Tibial nerve (tissue), 4 donors: ENCODE data around the gene LEFTY2. TPM values are rescaled to one million over a fixed set of nuclear protein-coding genes. Genes with fewer than 3 reads are reported as not detected.

Experiments used
- DNase-seq, 2 donors: peaks; one replicate each; pipeline ENCODE4 v3.0.0-alpha.2; 2019; ENCODE audit warnings: low spot score in 2 of 2
- H3K27ac ChIP-seq, 4 donors: fragments of 200-600 bp; sonication (generic) in 3 of 4; one replicate each; pipeline ENCODE4 v1.5.1; 2017 to 2019; ENCODE audit warnings: mild to moderate bottlenecking in 1 of 4
- H3K27me3 ChIP-seq, 2 donors: fragments of 200-600 bp; sonication (generic) in 1 of 2; one replicate each; pipeline versions ENCODE4 v1.5.1 to v1.6.0; 2017 to 2019
- H3K36me3 ChIP-seq, 3 donors: fragments of 200-600 bp; sonication (generic); one replicate each; pipeline ENCODE4 v1.5.1; 2018 to 2019
- H3K4me1 ChIP-seq, 4 donors: fragments of 200-600 bp; sonication (generic) in 3 of 4; one replicate each; pipeline ENCODE4 v1.5.1; 2017 to 2019
- H3K4me3 ChIP-seq, 4 donors: fragments of 200-600 bp; sonication (generic) in 3 of 4; one replicate each; pipeline ENCODE4 v1.5.1; 2017 to 2019; ENCODE audit warnings: mild to moderate bottlenecking in 1 of 4, moderate library complexity in 1 of 4
- H3K9me3 ChIP-seq, 4 donors: fragments of 200-600 bp; sonication (generic) in 3 of 4; one replicate each; pipeline ENCODE4 v1.5.1; 2017 to 2019
- CTCF ChIP-seq, 5 experiments: fragments of 200-600 bp in 3 of 5; fragments of 450-650 bp in 2 of 5; sonication (generic) in 3 of 5; IDR thresholded peaks; one replicate each; pipeline ENCODE4 v1.5.1; 2016 to 2019; ENCODE audit warnings: antibody characterized with exemption in 5 of 5, mild to moderate bottlenecking in 3 of 5, moderate library complexity in 2 of 5
- EP300 ChIP-seq, 2 donors: sonication (generic); formaldehyde crosslinking; IDR thresholded peaks; one replicate each; pipeline ENCODE4 v1.6.1; 2017; ENCODE audit warnings: antibody characterized with exemption in 2 of 2, mild to moderate bottlenecking in 1 of 2
- POLR2A ChIP-seq, 2 donors: fragments of 450-650 bp; IDR thresholded peaks; one replicate each; pipeline ENCODE4 v1.6.1; 2017; ENCODE audit warnings: antibody characterized with exemption in 2 of 2, mild to moderate bottlenecking in 2 of 2, moderate library complexity in 2 of 2
- WGBS, 2 donors: methylation state at CpG; one replicate each; pipeline ENCODE4 v1.1.5; 2018; 5-methylcytosine and 5-hydroxymethylcytosine counted together
- total RNA-seq, 4 donors: library from RNA; depleted of rRNA; stranded (reverse); fragments of >200 nt; gene quantifications; one replicate each; pipeline ENCODE4 v1.1.0, GENCODE V29; 2016

Gene LEFTY2
- total RNA-seq, 4 donors from 2014 or later = not detected

GRCh38 chr1:225962440-225962975 is 21.5 kb upstream of the LEFTY2 start:
- Histone ChIP-seq H3K27me3 (peaks cover 0 to 12% of the 10 kb centered on the region in 2 donors), H3K36me3 (no peaks in the 10 kb centered on the region), H3K4me3 (no peak overlapping the region), H3K4me1 (peaks cover 0 to 5% (median 0%) of the 10 kb centered on the region in 4 donors), H3K9me3 (no peaks in the 10 kb centered on the region), H3K27ac (no peak overlapping the region)
- peak in 2 of 5 experiments; percentile 44 to 57 for TF ChIP-seq CTCF (IDR thresholded peaks at IDR 0.05)
- no peak for TF ChIP-seq EP300 (IDR thresholded peaks at IDR 0.05)
- TF ChIP-seq POLR2A (IDR thresholded peaks at IDR 0.05) = no peak
- DNase-seq = no peak
- WGBS, 2 donors = 31 to 32% methylated on average over 21 of the region's 21 CpGs

- TF ChIP-seq EP300 (IDR thresholded peaks at IDR 0.05) = no peak
- no peak for TF ChIP-seq POLR2A (IDR thresholded peaks at IDR 0.05)
- TF ChIP-seq CTCF (IDR thresholded peaks at IDR 0.05) = no peak
- no peak overlapping the region for H3K4me3 ChIP-seq
- no peaks in the 10 kb centered on the region for H3K36me3 ChIP-seq
- WGBS, 2 donors = 68 to 72% methylated on average over 20 of the region's 20 CpGs
- no peak for DNase-seq
- H3K27ac ChIP-seq = no peak overlapping the region
- peaks cover 0 to 5% (median 0%) of the 10 kb centered on the region in 4 donors for H3K4me1 ChIP-seq
- no peaks in the 10 kb centered on the region for H3K9me3 ChIP-seq
- H3K27me3 ChIP-seq = peaks cover 0 to 12% of the 10 kb centered on the region in 2 donors
Observed at GRCh38 chr1:225961659-225962439, 20.8 kb upstream of the LEFTY2 start.

- Histone ChIP-seq H3K36me3 (no peaks in the 10 kb centered on the region), H3K27me3 (peaks cover 0 to 12% of the 10 kb centered on the region in 2 donors), H3K4me1 (peaks cover 0 to 5% (median 0%) of the 10 kb centered on the region in 4 donors), H3K27ac (no peak overlapping the region), H3K4me3 (no peak overlapping the region), H3K9me3 (no peaks in the 10 kb centered on the region)
- TF ChIP-seq CTCF (IDR thresholded peaks at IDR 0.05) (no peak), EP300 (IDR thresholded peaks at IDR 0.05) (no peak), POLR2A (IDR thresholded peaks at IDR 0.05) (no peak)
- WGBS, 2 donors = 85% methylated on average over 3 of the region's 3 CpGs
- no peak for DNase-seq
Observed at GRCh38 chr1:225958041-225958440, 17.0 kb upstream of the LEFTY2 start.

GRCh38 chr1:225954753-225955152 is 13.7 kb upstream of the LEFTY2 start:
- H3K36me3 ChIP-seq = no peaks in the 10 kb centered on the region
- DNase-seq = no peak
- TF ChIP-seq CTCF (IDR thresholded peaks at IDR 0.05) = no peak
- no peak for TF ChIP-seq EP300 (IDR thresholded peaks at IDR 0.05)
- TF ChIP-seq POLR2A (IDR thresholded peaks at IDR 0.05) = no peak

GRCh38 chr1:225953315-225953714 is 12.3 kb upstream of the LEFTY2 start:
- 90 to 98% methylated on average over 4 of the region's 4 CpGs for WGBS, 2 donors
- Histone ChIP-seq H3K36me3 (no peaks in the 10 kb centered on the region), H3K27ac (no peak overlapping the region), H3K4me3 (no peak overlapping the region), H3K9me3 (no peaks in the 10 kb centered on the region), H3K4me1 (no peaks in the 10 kb centered on the region), H3K27me3 (peaks cover 0 to 11% of the 10 kb centered on the region in 2 donors)
- no peak for TF ChIP-seq CTCF (IDR thresholded peaks at IDR 0.05)
- TF ChIP-seq POLR2A (IDR thresholded peaks at IDR 0.05) = no peak
- no peak for TF ChIP-seq EP300 (IDR thresholded peaks at IDR 0.05)
- no peak for DNase-seq

More at GRCh38 chr1:225954753-225955152, 13.7 kb upstream of the LEFTY2 start:
- Histone ChIP-seq H3K27ac (no peak overlapping the region), H3K9me3 (no peaks in the 10 kb centered on the region), H3K4me1 (no peaks in the 10 kb centered on the region), H3K27me3 (peaks cover 0 to 9% of the 10 kb centered on the region in 2 donors), H3K4me3 (no peak overlapping the region)
- 89 to 100% methylated on average over 1 of the region's 1 CpG for WGBS, 2 donors
